K562 (cell line): ENCODE results near the gene PDE4A. TPM values are rescaled to one million over a fixed set of nuclear protein-coding genes. Genes with fewer than 3 reads are reported as not detected.
A peak's percentile ranks its signal among the peaks of the same experiment; 100 is the strongest.

Experiments used
- BHLHE40 ChIP-seq: IDR thresholded peaks from 2 replicates; pipeline ENCODE4 v1.6.1; 2011; ENCODE audit warnings: low read length, improper control_type of control experiment
- CCNT2 ChIP-seq: IDR thresholded peaks from 2 replicates; pipeline ENCODE4 v1.6.1; 2011; ENCODE audit warnings: borderline replicate concordance, low read depth, mild to moderate bottlenecking, moderate library complexity, mixed read lengths, low read length; ENCODE audit not compliant: insufficient read length; ENCODE audit errors: extremely low read depth
- CXXC5 ChIP-seq: fragments of 250-450 bp; sonication (Bioruptor Pico); IDR thresholded peaks from 2 replicates; pipeline ENCODE4 v1.8.0; 2022; ENCODE audit warnings: inconsistent platforms, mild to moderate bottlenecking, moderate library complexity
- DACH1 ChIP-seq: fragments of 450-650 bp; IDR thresholded peaks from 2 replicates; pipeline ENCODE4 v1.6.1; 2018; ENCODE audit not compliant: partially characterized antibody
- DNMT1 ChIP-seq: fragments of 450-650 bp; IDR thresholded peaks from 2 replicates; pipeline ENCODE4 v1.6.1; 2016; ENCODE audit warnings: antibody characterized with exemption, mild to moderate bottlenecking
- FIP1L1 ChIP-seq: fragments of 200-400 bp; formaldehyde crosslinking; IDR thresholded peaks from 2 replicates; pipeline ENCODE4 v1.6.1; 2018; ENCODE audit warnings: mild to moderate bottlenecking, low read depth, low read length; ENCODE audit not compliant: poor library complexity, severe bottlenecking
- HNRNPLL ChIP-seq: fragments of 200-400 bp; formaldehyde crosslinking; IDR thresholded peaks from 2 replicates; pipeline ENCODE4 v1.6.1; 2017; ENCODE audit warnings: low read length, low read depth, mild to moderate bottlenecking; ENCODE audit not compliant: poor library complexity, severe bottlenecking
- HOXB6 ChIP-seq: fragments of 250-450 bp; sonication (Bioruptor Pico); IDR thresholded peaks from 2 replicates; pipeline ENCODE4 v1.5.1; 2022; ENCODE audit warnings: mild to moderate bottlenecking, borderline replicate concordance
- MTA1 ChIP-seq: fragments of 450-650 bp; IDR thresholded peaks from 2 replicates; pipeline ENCODE4 v1.6.1; 2017; ENCODE audit warnings: borderline replicate concordance
- NCOA4 ChIP-seq: fragments of 450-650 bp; IDR thresholded peaks from 2 replicates; pipeline ENCODE4 v1.6.1; 2018; ENCODE audit warnings: mild to moderate bottlenecking; ENCODE audit not compliant: partially characterized antibody
- PHF8 ChIP-seq: fragments of 200-600 bp; sonication (generic); IDR thresholded peaks from 2 replicates; pipeline ENCODE4 v1.6.1; 2012; ENCODE audit warnings: mixed run types, mild to moderate bottlenecking, inconsistent platforms, low read length, moderate library complexity, borderline replicate concordance
- PML ChIP-seq: IDR thresholded peaks from 2 replicates; pipeline ENCODE4 v1.6.1; 2012; ENCODE audit warnings: low read length, inconsistent platforms
- POLR2G ChIP-seq: fragments of 200-400 bp; formaldehyde crosslinking; IDR thresholded peaks from 2 replicates; pipeline ENCODE4 v1.6.1; 2017; ENCODE audit warnings: low read depth, mild to moderate bottlenecking, antibody characterized with exemption, low read length, moderate library complexity
- RFX1 ChIP-seq: fragments of 450-650 bp; IDR thresholded peaks from 2 replicates; pipeline ENCODE4 v1.6.1; 2016; ENCODE audit warnings: mild to moderate bottlenecking, moderate library complexity
- SAP30 ChIP-seq: fragments of 200-600 bp; sonication (generic); IDR thresholded peaks from 2 replicates; pipeline ENCODE4 v1.6.1; 2012; ENCODE audit warnings: borderline replicate concordance, low read depth, mild to moderate bottlenecking, moderate library complexity, low read length, control low read depth, inconsistent platforms; ENCODE audit not compliant: insufficient read depth, poor library complexity, severe bottlenecking
- SIN3A ChIP-seq, 2 experiments: fragments of 150-350 bp in 1 of 2; IDR thresholded peaks; 2 replicates each; pipeline ENCODE4 v1.6.1; 2011 to 2016; ENCODE audit warnings: borderline replicate concordance in 2 of 2, low read depth in 2 of 2, low read length in 2 of 2, mild to moderate bottlenecking in 2 of 2, moderate library complexity in 2 of 2; ENCODE audit not compliant: control insufficient read depth in 1 of 2
- SMAD4 ChIP-seq: fragments of 250-450 bp; sonication (Bioruptor Pico); conservative IDR thresholded peaks from 2 replicates; pipeline ENCODE4 v1.8.0; 2021; ENCODE audit warnings: inconsistent platforms, mild to moderate bottlenecking, moderate library complexity
- STAT5A ChIP-seq: IDR thresholded peaks from 2 replicates; pipeline ENCODE4 v1.6.1; 2012; ENCODE audit warnings: low read length, inconsistent platforms, borderline replicate concordance
- TAF1 ChIP-seq: IDR thresholded peaks from 2 replicates; pipeline ENCODE4 v1.6.1; 2011; ENCODE audit warnings: mild to moderate bottlenecking, low read length, moderate library complexity; ENCODE audit not compliant: insufficient read depth, control insufficient read depth, severe bottlenecking; ENCODE audit errors: extremely low read depth
- YBX1 ChIP-seq: fragments of 450-650 bp; IDR thresholded peaks from 2 replicates; pipeline ENCODE4 v1.7.1; 2016; ENCODE audit warnings: mild to moderate bottlenecking
- ZBTB5 ChIP-seq: fragments of 450-650 bp; IDR thresholded peaks from 2 replicates; pipeline ENCODE4 v1.6.1; 2017; ENCODE audit warnings: antibody characterized with exemption
- ZC3H4 ChIP-seq: sonication (generic); formaldehyde crosslinking; IDR thresholded peaks from 2 replicates; pipeline ENCODE4 v1.9.0; 2021; ENCODE audit warnings: missing genetic modification reagents, borderline replicate concordance
- ZFX ChIP-seq: sonication (generic); formaldehyde crosslinking; IDR thresholded peaks from 2 replicates; pipeline ENCODE4 v1.8.0; 2022; ENCODE audit warnings: mild to moderate bottlenecking, missing genetic modification reagents, moderate library complexity
- polyA plus RNA-seq, 8 experiments: library from polyadenylated mRNA; depleted of rRNA in 4 of 8; stranded (reverse) in 5 of 8; unstranded in 3 of 8; fragments of >200 nt; fragmentation: Nextera tagmentation in 2 of 8; fragmentation: Illumina TruSeq in 1 of 8; extraction: Ambion mirVana in 2 of 8; extraction: Trizol in 1 of 8; gene quantifications; 2 replicates each; pipeline versions ENCODE4 v1.2.1 to v1.2.3, GENCODE V29; 2011 to 2014; ENCODE audit warnings: inconsistent platforms in 1 of 8, missing spikeins in 1 of 8
- total RNA-seq, 7 experiments: library from RNA; depleted of rRNA in 6 of 7; stranded (reverse); fragments of >200 nt in 6 of 7; fragmentation: Illumina TruSeq in 2 of 7; extraction: Trizol in 2 of 7; gene quantifications; 2 replicates each; pipeline versions ENCODE4 v1.2.1 to v1.2.3, GENCODE V29; 2011 to 2021; ENCODE audit warnings: low replicate concordance in 1 of 7
- TF ChIP-seq, protein P1 (sequence below), 2 experiments: fragments of 200-800 bp in 1 of 2; sonication (Bioruptor generic) in 1 of 2; sonication (generic) in 1 of 2; formaldehyde crosslinking in 1 of 2; IDR thresholded peaks in 1 of 2; conservative IDR thresholded peaks in 1 of 2; 2 replicates each; pipeline versions ENCODE4 v1.5.0 to v1.6.1; 2016 to 2020; ENCODE audit warnings: missing compliant biosample characterization in 1 of 2, missing genetic modification characterization in 1 of 2, missing genetic modification reagents in 1 of 2

PDE4A gene
- total and polyA plus RNA-seq, 9 of the 15 experiments (the other 6 are each of a cell fraction or from before 2014, with no cell fraction given) = 0.66 to 26.9 (median 4.6) TPM

DNA sequence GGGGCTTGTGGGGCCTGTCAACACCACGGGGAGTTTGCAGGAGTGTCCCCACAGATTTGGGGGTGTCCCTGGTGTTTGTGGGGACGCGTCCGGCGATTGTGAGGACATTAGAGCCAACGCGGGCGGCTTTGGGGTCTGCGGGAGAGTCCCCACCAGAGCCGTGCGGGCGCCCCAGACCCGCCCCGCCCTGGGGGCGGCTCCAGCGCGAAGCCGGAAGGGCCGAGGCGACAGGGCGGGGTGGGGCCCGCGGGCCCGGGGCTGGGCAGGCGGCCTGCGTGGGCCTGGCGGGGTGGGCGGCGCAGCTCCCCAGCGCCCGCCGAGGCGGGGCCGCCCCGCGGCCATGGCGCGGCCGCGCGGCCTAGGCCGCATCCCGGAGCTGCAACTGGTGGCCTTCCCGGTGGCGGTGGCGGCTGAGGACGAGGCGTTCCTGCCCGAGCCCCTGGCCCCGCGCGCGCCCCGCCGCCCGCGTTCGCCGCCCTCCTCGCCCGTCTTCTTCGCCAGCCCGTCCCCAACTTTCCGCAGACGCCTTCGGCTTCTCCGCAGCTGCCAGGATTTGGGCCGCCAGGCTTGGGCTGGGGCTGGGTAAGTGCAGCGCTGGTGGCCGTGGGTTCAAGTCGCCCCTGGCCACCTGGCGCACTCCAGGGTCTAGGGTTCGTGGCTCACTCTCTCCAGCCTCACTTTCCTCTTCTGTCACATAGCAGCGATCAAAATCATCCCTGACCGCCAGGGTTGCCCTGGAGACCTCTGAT is 10.3 kb downstream of the PDE4A start (continued):
- TF ChIP-seq ZC3H4 (CRISPR knock-in tag) (peak; percentile 91), MTA1 (no peak), SMAD4 (CRISPR knock-in tag) (peak; percentile 25), PHF8 (peak; percentile 69; the same call in 1 of the 2 replicates), NCOA4 (no peak), STAT5A (no peak), FIP1L1 (peak; percentile 39), DACH1 (no peak), BHLHE40 (peak; percentile 28; the same call in 1 of the 2 replicates), HOXB6 (CRISPR knock-in tag) (no peak), YBX1 (no peak), ZFX (peak; percentile 85), ZBTB5 (no peak), PML (peak; percentile 25; the same call in 1 of the 2 replicates), DNMT1 (no peak), TAF1 (peak; percentile 11), SAP30 (peak; percentile 47), HNRNPLL (peak; percentile 12), RFX1 (peak; percentile 75; the same call in 1 of the 2 replicates), CCNT2 (peak; percentile 70), POLR2G (peak; percentile 72), SIN3A (IDR thresholded peaks at IDR 0.05; ENCODE audit: borderline replicate concordance in 2 of 2, control insufficient read depth in 1 of 2, low read depth in 2 of 2, low read length in 2 of 2) (peak in 1 of 2 experiments; percentile 36; a peak in 1 of 4 replicates), CXXC5 (CRISPR knock-in tag) (peak; percentile 81)
- TF ChIP-seq, protein P1, sequence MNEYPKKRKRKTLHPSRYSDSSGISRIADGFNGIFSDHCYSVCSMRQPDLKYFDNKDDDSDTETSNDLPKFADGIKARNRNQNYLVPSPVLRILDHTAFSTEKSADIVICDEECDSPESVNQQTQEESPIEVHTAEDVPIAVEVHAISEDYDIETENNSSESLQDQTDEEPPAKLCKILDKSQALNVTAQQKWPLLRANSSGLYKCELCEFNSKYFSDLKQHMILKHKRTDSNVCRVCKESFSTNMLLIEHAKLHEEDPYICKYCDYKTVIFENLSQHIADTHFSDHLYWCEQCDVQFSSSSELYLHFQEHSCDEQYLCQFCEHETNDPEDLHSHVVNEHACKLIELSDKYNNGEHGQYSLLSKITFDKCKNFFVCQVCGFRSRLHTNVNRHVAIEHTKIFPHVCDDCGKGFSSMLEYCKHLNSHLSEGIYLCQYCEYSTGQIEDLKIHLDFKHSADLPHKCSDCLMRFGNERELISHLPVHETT (CRISPR knock-in tag; conservative IDR thresholded peaks at IDR 0.05 in 1 of 2, IDR thresholded peaks at IDR 0.05 in 1 of 2) = peak in 1 of 2 experiments; percentile 65; a peak in 2 of 4 replicates
